Nephron progenitor cell (in vitro differentiated cells): ENCODE data around the gene GRID2.

ENCODE experiments used
- DNase-seq: peaks from one replicate; pipeline ENCODE4 v3.0.0; 2021
- H3K27ac Mint-ChIP-seq: 2 replicates; pipeline ENCODE4 v1.8.0; 2021; ENCODE audit warnings: mild to moderate bottlenecking, moderate library complexity, mixed read lengths
- H3K27me3 Mint-ChIP-seq: 2 replicates; pipeline ENCODE4 v1.8.0; 2021; ENCODE audit warnings: mild to moderate bottlenecking, low read depth, mixed read lengths; ENCODE audit not compliant: poor library complexity
- H3K36me3 Mint-ChIP-seq: 2 replicates; pipeline ENCODE4 v1.8.0; 2021; ENCODE audit warnings: low read depth, mixed read lengths
- H3K4me1 Mint-ChIP-seq: 2 replicates; pipeline ENCODE4 v1.8.0; 2021; ENCODE audit warnings: mixed read lengths
- H3K4me3 Mint-ChIP-seq: 2 replicates; pipeline ENCODE4 v1.8.0; 2021; ENCODE audit warnings: mild to moderate bottlenecking, moderate library complexity, mixed read lengths
- H3K9me3 Mint-ChIP-seq: 2 replicates; pipeline ENCODE4 v1.8.0; 2021; ENCODE audit warnings: mild to moderate bottlenecking, moderate library complexity, mixed read lengths
- CTCF ChIP-seq: fragments of 200-600 bp; sonication (generic); IDR thresholded peaks from 2 replicates; pipeline ENCODE4 v1.5.0; 2021; ENCODE audit warnings: antibody characterized with exemption

The GRID2 gene

GRCh38 chr4:93334003-93334402 is 1030.2 kb downstream of the GRID2 start:
- DNase-seq: no peak
- no peaks in the 10 kb centered on the region for H3K9me3 Mint-ChIP-seq
- peaks cover 3% of the 10 kb centered on the region for H3K27me3 Mint-ChIP-seq
- no peak overlapping the region for H3K27ac Mint-ChIP-seq
- H3K4me1 Mint-ChIP-seq: no peaks in the 10 kb centered on the region
- no peaks in the 10 kb centered on the region for H3K36me3 Mint-ChIP-seq
- no peak for TF ChIP-seq CTCF
- no peak overlapping the region for H3K4me3 Mint-ChIP-seq

GRCh38 chr4:93337196-93337595 is 1033.4 kb downstream of the GRID2 start:
- Mint-ChIP-seq H3K9me3 (no peaks in the 10 kb centered on the region), H3K4me3 (no peak overlapping the region), H3K36me3 (no peaks in the 10 kb centered on the region), H3K27ac (no peak overlapping the region), H3K4me1 (no peaks in the 10 kb centered on the region), H3K27me3 (peaks cover 6% of the 10 kb centered on the region)
- TF ChIP-seq CTCF: no peak
- no peak for DNase-seq

- Mint-ChIP-seq H3K27me3 (peaks cover 6% of the 10 kb centered on the region), H3K4me3 (no peak overlapping the region), H3K4me1 (no peaks in the 10 kb centered on the region), H3K36me3 (no peaks in the 10 kb centered on the region), H3K9me3 (no peaks in the 10 kb centered on the region), H3K27ac (no peak overlapping the region)
- no peak for TF ChIP-seq CTCF
- DNase-seq: no peak
These were observed 1039.0 kb downstream of the GRID2 start for GRCh38 chr4:93342738-93343137.

- Mint-ChIP-seq H3K9me3 (no peaks in the 10 kb centered on the region), H3K4me3 (no peak overlapping the region), H3K4me1 (no peaks in the 10 kb centered on the region), H3K27ac (no peak overlapping the region), H3K36me3 (no peaks in the 10 kb centered on the region), H3K27me3 (no peaks in the 10 kb centered on the region)
- no peak for DNase-seq
- no peak for TF ChIP-seq CTCF
These were observed 1043.1 kb downstream of the GRID2 start for GRCh38 chr4:93346840-93347239.

GRCh38 chr4:93348896-93349295 is 1045.1 kb downstream of the GRID2 start:
- no peak for TF ChIP-seq CTCF
- Mint-ChIP-seq H3K36me3 (no peaks in the 10 kb centered on the region), H3K9me3 (no peaks in the 10 kb centered on the region), H3K27me3 (no peaks in the 10 kb centered on the region), H3K4me1 (no peaks in the 10 kb centered on the region), H3K27ac (no peak overlapping the region), H3K4me3 (no peak overlapping the region)
- no peak for DNase-seq

- TF ChIP-seq CTCF: no peak
- H3K9me3 Mint-ChIP-seq: no peaks in the 10 kb centered on the region
- H3K27me3 Mint-ChIP-seq: no peaks in the 10 kb centered on the region
- H3K27ac Mint-ChIP-seq: no peak overlapping the region
- no peak for DNase-seq
- peaks cover 14% of the 10 kb centered on the region for H3K4me1 Mint-ChIP-seq
- no peaks in the 10 kb centered on the region for H3K36me3 Mint-ChIP-seq
- H3K4me3 Mint-ChIP-seq: no peak overlapping the region
These were observed 1048.1 kb downstream of the GRID2 start for GRCh38 chr4:93351846-93352245.
